BE2C (cell line): Measurements from ENCODE around the gene POU2F3.

Experiments used
- DNase-seq: peaks from one replicate; pipeline ENCODE4 v3.0.0-alpha.2; 2020
- H3K27me3 ChIP-seq: fragments of 250-450 bp; sonication (Bioruptor Pico); 2 replicates; pipeline ENCODE4 v1.5.1; 2020; ENCODE audit warnings: mild to moderate bottlenecking
- H3K36me3 ChIP-seq: fragments of 250-450 bp; sonication (Bioruptor Pico); 2 replicates; pipeline ENCODE4 v1.5.1; 2020; ENCODE audit warnings: mild to moderate bottlenecking
- H3K4me1 ChIP-seq: fragments of 250-450 bp; sonication (Bioruptor Pico); 2 replicates; pipeline ENCODE4 v1.5.1; 2020
- H3K4me3 ChIP-seq: 2 replicates; pipeline ENCODE4 v1.5.1; 2011; ENCODE audit warnings: low read depth, low read length
- H3K9me3 ChIP-seq: fragments of 250-450 bp; sonication (Bioruptor Pico); 2 replicates; pipeline ENCODE4 v1.5.1; 2020
- CTCF ChIP-seq: IDR thresholded peaks from 2 replicates; pipeline ENCODE4 v1.5.1; 2012; ENCODE audit warnings: mild to moderate bottlenecking, low read depth, low read length

POU2F3 gene

GRCh38 chr11:120223793-120224192 lies 16.1 kb upstream of the POU2F3 start:
- Histone ChIP-seq H3K9me3 (no peaks in the 10 kb centered on the region), H3K4me1 (no peaks in the 10 kb centered on the region; the same call in 1 of the 2 replicates), H3K4me3 (no peak overlapping the region), H3K27me3 (no peaks in the 10 kb centered on the region), H3K36me3 (no peaks in the 10 kb centered on the region)
- no peak for TF ChIP-seq CTCF
- DNase-seq: no peak

- Histone ChIP-seq H3K27me3 (no peaks in the 10 kb centered on the region), H3K9me3 (no peaks in the 10 kb centered on the region), H3K4me3 (no peak overlapping the region), H3K4me1 (no peaks in the 10 kb centered on the region), H3K36me3 (no peaks in the 10 kb centered on the region)
- TF ChIP-seq CTCF: no peak
- no peak for DNase-seq
These were observed 15.6 kb upstream of the POU2F3 start for GRCh38 chr11:120224361-120224760.

- no peak for DNase-seq
- no peak for TF ChIP-seq CTCF
These were observed 14.7 kb upstream of the POU2F3 start for GRCh38 chr11:120224972-120225909.

GRCh38 chr11:120226242-120226641 lies 13.7 kb upstream of the POU2F3 start:
- no peak for TF ChIP-seq CTCF
- H3K4me1 ChIP-seq: no peaks in the 10 kb centered on the region

More at GRCh38 chr11:120224972-120225909, 14.7 kb upstream of the POU2F3 start:
- H3K4me3 ChIP-seq: no peak overlapping the region
- no peaks in the 10 kb centered on the region for H3K27me3 ChIP-seq
- H3K9me3 ChIP-seq: no peaks in the 10 kb centered on the region
- H3K4me1 ChIP-seq: no peaks in the 10 kb centered on the region
- H3K36me3 ChIP-seq: no peaks in the 10 kb centered on the region

GRCh38 chr11:120226714-120227113 lies 13.2 kb upstream of the POU2F3 start:
- Histone ChIP-seq H3K4me1 (no peaks in the 10 kb centered on the region), H3K9me3 (no peaks in the 10 kb centered on the region)

More at GRCh38 chr11:120226242-120226641, 13.7 kb upstream of the POU2F3 start:
- Histone ChIP-seq H3K9me3 (no peaks in the 10 kb centered on the region), H3K36me3 (no peaks in the 10 kb centered on the region), H3K27me3 (no peaks in the 10 kb centered on the region), H3K4me3 (no peak overlapping the region)
- no peak for DNase-seq

More at GRCh38 chr11:120226714-120227113, 13.2 kb upstream of the POU2F3 start:
- H3K27me3 ChIP-seq: no peaks in the 10 kb centered on the region
- H3K4me3 ChIP-seq: no peak overlapping the region
- H3K36me3 ChIP-seq: no peaks in the 10 kb centered on the region
- TF ChIP-seq CTCF: no peak; the same call in 1 of the 2 replicates
- DNase-seq: no peak
